Urothelium cell line (cell line): ENCODE data around the gene RAX2.
"Not testable (repeated sequence)": the region's sequence is repeated elsewhere in the genome, so short reads cannot be mapped to it uniquely, and the experiment has no call there.

Experiments
- DNase-seq: peaks from one replicate; pipeline ENCODE4 v3.0.0; 2011; ENCODE audit warnings: low spot score, mixed read lengths
- FAIRE-seq: peaks from 2 replicates; lab custom pipeline; 2011; peaks lifted over from hg19 to GRCh38; lab: Jason Lieb, UNC

RAX2 gene

DNA sequence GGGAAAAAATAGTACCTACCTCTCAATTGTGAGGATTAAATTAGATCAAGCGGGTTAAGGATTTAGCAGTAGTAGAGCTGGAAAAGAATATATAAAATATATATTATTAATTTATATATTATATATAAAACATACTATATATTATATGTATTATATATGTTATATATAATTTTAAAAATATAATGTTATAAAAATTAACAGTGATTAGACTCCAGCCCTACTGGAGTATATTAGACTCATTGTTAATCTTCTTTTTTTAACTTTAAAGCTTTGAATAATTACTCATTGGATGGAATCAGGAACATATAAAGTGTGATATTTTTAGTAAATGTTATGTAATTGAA, 9.9 kb downstream of the RAX2 start:
- DNase-seq, result no peak
- no peak for FAIRE-seq

DNA sequence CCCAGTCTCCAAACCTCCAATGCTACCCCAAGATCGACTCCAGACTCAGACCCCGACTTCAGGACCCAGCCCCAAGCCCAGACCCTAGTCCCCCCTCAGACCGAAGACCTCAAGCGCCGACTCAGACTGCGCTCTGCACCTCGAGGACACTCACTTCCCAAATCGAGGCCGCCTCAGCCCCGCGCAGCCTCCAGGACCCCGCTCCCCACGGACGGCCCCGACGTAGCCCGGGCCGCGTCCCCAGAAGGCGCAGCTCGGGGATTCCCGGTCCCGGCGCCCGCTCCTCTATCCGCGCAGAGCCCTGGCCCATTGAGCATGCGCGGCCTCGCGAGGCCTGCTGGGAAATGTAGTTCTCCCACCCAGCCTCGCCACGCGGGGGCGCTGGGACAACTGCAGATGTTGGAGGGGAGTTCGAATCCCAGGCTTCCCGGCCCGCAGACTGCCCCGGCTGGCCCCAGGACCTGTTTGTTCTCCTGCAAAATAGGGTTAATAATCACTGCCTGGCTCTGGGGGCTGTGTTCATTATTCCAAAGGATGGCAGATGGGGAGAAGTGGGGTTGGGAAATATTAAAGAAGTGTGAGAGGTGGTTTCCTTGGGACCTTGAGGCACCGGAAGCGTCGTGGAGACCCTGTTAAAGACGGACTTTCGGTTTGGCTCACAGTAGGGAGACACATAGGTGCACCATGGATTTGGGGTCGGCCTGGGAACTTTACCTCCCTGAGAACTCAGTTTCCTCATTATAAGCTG, 10.5 kb downstream of the RAX2 start, which contains the start of gene APBA3:
TSS of gene APBA3 (minus strand) at position 311 of the 748 bp plus-strand sequence. CDS start 1,428 bp downstream, outside the sequence.
- FAIRE-seq (no peak), DNase-seq (peak; percentile 88)

DNA sequence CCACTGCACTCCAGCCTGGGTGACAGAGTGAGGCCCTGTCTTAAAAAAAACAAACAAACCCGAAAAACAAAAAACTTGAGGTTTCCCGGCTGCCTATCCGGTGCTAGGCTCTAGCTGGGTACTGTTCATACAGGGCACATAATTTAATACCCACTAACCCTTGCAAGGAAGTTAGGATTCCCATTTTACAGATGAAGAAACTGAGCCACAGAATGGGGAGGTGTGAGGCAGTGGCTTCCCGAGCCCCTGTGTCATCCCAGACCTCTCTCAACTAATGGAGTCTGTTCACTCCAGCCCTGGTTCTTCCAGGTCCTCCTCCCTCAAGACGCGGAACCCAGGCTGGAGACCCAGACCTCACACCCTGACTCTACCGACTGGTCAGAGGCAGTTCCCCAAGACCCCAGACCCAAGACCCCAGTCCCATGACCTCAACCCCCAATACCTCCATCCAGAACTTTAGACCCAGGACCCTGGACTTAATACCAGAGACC, 11.1 kb downstream of the RAX2 start:
- FAIRE-seq, result no peak
- no peak for DNase-seq

DNA sequence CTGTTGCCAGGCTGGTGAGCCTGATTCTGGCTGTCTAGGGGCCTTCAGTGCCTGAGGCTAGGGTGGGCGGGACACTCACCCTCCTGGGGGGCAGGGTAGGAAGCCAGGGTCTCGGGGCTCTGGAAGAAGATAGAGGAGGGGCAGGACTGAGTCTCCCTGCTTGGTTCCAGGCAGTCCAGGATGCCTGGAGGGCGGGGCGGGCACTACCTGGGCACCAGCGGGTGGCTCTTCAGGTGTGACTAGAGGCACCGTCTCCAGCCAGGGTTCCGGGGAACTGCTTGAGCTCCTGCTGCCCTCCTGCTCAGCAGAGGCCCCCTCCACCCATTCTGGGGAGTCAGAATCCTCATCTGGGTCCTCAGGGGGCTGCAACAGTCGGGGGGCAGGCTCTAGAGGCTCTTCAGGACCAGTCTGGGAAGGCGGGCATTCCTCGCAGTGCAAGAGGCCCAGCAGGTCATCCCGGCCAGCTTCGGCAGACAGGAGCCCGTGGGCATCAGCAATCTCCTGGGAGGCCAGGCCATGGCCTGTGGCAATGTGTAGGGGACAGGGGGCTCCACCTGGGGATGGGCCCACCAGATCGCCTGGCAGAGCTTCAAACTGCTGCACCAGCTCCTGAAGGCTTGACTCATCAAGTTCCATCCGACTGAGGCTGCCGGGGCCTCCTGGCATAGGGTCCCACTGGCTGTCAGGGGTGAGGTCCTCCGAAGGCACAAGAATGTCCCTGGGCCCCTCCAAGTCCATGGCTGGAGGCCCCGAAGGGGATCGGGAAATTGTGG, 12.4 kb downstream of the RAX2 start:
- no peak for FAIRE-seq
- DNase-seq, result no peak

DNA sequence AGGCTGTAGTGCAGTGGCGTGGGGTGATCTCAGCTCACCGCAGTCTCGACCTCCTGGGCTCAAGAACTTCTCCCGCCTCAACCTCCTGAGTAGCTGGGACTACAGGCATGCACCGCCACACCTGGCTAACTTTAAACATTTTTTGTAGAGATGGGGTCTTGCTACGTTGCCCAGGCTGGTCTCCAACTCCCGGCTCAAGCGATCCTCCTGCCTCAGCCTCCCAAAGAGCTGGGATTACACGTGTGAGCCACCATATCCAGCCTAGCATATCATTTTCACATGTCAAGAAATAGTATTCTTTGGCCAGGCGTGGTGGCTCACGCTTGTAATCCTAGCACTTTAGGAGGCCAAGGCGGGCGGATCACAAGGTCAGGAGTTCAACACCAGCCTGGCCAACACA, 13.7 kb downstream of the RAX2 start:
- not testable (repeated sequence) for DNase-seq, FAIRE-seq

DNA sequence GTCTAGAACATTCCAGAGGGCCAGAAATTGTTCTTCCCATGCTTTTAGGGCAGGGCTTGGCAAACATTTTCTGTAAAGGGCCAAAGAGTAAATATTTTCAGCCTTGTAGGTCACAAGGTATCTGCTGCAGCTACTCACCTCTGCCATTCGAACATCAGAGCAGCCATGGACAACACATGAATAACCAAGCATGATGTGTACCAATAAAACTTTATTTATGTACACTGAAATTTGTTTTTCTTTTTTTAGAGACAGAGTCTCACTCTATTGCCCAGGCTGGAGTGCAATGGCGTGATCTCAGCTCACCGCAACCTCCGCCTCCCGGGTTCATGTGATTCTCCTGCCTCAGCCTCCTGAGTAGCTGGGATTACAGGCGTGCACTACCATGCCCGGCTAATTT, 14.3 kb downstream of the RAX2 start:
- DNase-seq, FAIRE-seq: not testable (repeated sequence)

DNA sequence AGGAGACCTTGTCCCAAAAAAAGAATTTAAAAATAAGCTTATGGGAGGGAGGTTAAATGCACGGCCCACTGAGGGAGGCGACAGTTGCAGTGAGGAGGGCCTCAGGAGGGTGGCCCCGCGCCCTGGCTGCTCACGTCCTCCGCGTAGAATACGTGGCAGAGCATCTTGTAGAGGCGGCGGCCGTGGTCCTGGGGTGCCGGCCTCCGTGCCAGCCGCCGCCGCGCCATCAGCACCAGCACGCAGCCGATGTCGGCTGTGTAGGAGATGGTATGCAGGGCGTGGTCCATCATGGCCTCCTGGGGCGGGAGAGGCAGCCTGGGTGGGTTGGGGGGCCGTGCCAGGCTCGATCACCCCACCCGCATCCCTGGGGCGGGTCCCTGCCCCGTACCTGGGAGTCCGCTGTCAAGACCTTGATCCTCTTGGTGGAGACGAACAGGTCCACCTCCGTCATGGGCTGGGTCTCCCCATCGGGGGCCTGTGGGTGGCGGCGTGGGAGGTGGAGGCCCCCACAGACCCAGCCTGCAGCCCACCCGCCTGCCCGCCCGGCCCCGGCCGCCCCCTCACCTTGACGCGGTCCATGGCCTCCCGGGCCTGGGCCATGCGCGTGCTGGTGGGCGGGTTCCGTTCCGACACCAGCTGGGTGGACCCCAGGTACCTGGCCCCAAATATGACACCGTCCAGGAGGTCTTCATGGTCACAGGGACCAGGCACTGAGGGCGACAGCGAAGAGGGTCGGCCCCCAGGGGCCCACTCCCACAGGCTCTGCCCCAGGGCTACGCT, 18.2 kb downstream of the RAX2 start:
- DNase-seq, result no peak
- no peak for FAIRE-seq

DNA sequence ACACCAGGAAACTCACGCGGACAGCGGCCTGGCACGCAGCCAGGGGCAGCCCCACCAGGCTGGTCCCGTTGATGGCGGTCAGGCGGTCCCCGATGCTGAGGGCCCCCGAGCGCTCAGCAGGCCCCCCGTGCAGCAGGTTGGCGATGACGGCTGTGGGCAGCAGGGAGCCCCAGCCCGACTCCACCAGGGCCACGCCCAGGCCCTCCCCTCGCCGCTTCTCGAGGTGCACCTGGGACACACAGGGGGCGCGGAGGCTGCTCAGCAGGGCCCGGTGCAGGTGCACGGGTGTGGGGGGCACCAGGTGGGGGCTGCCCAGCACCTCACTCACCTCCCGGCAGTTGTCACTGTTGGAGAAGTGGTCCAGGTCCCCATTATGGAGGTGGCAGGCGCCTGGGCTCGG, 19.5 kb downstream of the RAX2 start:
- no peak for DNase-seq
- no peak for FAIRE-seq

DNA sequence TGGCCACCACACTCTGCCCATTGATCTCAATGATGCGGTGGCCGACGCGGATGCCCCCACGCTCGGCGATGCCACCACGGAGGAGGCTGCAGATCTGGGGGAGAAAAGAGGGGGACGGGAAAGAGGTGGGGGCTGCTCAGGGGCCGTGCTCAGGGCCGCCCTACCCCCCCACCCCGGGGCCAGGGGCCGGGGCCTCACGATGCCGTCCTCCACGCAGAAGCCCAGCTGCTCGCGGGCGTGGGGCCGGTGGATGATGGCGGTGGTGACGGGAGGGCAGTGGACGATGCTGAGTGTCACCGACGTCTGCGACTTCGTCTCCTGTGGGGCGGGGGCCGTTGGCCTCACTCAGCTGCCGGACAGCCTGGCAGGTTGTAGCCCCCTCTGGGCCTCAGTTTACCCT, 20.8 kb downstream of the RAX2 start:
- FAIRE-seq (no peak), DNase-seq (no peak)

DNA sequence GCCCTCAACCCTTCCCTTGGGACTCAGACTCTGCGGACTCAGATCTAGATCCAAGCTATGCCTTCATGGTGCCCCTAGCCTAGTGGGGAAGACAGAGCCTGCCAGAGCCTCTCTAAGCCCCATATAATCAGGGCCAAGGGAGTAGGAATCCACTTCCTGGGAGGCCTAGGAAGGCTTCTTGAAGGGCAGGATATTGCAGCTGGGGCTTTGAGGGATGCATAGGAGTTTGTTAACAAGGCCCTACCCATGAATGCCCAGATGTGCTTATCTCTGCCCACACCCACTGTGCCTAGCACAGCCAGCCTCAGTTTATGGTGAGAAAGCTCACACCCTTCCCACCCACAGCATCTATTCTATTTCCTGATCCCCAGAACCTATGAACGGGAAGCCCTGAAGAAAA, 21.8 kb downstream of the RAX2 start:
- no peak for DNase-seq
- FAIRE-seq, result no peak

DNA sequence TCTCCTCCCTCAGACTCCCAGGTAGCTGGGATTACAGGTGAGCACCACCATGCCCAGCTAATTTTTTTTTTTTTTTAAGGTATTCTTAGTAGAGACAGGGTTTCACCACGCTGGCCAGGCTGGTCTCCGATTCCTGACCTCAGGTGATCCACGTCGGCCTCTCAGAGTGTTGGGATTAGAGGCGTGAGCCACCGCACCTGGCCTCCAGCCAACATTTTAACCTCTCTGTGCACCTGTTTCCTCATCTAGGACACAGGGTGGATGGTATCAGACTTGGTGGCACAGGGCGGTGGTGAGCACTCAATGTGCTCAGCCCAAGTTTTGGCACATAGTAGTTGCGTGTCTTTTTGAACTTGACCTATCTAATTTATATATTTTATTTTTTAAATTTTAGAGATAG, 23.1 kb downstream of the RAX2 start:
- DNase-seq, result no peak
- FAIRE-seq, result no peak

DNA sequence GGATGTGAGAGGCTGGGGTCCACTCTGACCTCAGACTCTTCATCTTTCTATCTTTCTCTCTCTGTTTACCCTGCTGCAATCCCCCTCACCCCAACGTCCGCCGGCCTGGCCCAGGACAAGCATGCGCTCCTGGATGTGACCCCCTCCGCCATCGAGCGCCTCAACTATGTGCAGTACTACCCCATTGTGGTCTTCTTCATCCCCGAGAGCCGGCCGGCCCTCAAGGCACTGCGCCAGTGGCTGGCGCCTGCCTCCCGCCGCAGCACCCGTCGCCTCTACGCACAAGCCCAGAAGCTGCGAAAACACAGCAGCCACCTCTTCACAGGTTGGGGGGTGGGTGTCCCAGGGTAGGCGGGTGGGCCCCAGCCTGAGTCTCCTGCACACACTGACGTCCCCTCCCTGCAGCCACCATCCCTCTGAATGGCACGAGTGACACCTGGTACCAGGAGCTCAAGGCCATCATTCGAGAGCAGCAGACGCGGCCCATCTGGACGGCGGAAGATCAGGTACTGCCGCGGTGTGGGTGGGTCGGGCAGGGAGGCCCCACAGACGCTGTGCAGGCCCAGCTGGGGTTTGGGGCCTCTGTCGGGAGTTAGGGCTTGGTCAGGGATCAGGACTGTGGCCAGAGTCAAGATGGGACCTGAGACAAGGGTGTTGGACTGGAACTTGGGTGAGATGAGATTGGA, 25.5 kb downstream of the RAX2 start:
- DNase-seq (no peak), FAIRE-seq (no peak)

DNA sequence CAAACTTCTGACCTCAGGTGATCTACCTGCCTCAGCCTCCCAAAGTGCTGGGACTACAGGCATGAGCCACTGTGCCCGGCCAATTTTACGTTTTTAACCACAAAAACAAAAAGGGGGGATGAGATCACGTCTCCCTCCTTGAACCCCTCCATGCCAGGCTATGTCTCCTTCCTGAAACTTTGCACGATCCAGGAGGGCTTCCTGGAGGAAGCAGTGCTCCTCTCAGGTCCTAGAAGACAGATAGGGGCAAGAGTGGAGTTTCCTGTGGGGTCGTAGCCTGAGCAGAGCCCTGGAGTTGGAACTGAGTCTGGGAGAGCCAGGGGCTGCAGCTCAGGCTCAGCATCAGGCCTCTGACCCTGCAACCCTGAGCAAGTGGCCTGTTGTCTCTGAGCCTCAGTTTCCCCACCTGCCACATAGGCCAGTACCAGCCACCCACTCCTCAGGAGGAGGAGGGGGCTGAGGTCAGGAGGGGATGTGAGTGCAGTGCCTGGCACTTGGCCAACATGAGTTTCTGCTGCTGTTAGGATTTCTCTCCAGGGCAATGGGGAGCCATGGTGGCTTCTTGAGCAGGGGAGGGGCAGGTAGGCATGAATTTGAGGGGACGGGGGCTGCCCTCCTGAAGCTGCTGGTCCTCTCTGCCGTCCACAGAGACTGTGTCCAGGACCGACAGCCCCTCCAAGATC, 26.5 kb downstream of the RAX2 start:
- DNase-seq, result no peak
- no peak for FAIRE-seq

DNA sequence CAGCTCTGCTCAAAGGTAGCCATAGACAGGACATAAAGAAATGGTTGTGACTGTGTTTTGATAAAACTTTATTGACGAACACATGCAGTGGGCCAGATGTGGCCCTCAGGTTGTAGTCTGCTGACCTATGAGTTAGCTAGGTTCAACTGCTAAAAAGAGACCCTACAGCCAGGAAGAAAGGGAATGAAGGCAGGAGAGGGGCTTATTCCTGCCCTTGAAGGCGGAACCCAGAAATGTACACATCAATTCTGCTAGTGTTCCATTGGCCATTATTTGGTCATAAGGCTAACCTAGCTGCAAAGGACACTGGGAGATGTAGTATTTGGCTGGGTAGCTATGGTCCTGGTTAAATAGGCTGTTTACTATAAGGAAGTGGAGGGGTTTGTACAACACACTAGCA, 28.5 kb downstream of the RAX2 start:
- no peak for FAIRE-seq
- no peak for DNase-seq

DNA sequence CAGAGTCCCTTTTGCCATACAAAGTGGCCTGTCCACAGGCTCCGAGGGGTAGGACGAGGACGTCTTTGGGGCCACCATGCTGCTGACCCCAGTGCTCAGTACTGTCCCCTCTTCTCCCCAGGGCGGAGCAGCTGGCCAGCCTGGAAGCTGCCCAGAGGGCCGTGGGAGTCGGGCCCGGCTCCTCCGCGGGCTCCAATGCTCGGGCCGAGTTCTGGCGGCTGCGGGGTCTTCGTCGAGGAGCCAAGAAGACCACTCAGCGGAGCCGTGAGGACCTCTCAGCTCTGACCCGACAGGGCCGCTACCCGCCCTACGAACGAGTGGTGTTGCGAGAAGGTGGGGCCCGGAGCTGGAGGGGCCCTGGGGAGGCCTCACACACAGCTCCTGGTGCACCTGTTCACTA, 31.6 kb downstream of the RAX2 start:
- FAIRE-seq, result no peak

DNA sequence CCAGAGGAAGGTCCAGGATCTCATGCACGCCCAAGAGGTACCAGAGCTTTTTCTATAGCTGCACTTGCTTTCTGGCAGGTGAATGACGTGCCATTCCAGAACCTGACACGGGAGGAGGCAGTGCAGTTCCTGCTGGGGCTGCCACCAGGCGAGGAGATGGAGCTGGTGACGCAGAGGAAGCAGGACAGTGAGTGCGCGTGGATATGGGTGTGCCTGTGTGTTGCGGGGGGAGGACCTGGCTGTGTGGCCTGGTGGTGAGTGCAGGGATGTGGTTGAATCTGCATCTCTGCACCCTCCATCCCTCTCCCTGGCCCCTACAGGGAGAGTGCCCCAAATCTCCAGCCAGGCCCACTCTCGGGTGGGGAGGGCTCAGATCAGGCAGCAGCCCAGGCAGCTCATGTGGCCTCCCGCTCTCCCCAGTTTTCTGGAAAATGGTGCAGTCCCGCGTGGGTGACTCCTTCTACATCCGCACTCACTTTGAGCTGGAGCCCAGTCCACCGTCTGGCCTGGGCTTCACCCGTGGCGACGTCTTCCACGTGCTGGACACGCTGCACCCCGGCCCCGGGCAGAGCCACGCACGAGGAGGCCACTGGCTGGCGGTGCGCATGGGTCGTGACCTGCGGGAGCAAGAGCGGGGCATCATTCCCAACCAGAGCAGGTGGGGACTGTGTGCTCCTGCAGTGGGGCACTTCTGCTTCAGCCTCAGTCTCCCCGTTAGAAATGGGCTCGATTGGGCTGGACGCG, 33.4 kb downstream of the RAX2 start:
- FAIRE-seq (no peak), DNase-seq (no peak)

More for the DNA sequence above, 31.6 kb downstream of the RAX2 start:
- no peak for DNase-seq

DNA sequence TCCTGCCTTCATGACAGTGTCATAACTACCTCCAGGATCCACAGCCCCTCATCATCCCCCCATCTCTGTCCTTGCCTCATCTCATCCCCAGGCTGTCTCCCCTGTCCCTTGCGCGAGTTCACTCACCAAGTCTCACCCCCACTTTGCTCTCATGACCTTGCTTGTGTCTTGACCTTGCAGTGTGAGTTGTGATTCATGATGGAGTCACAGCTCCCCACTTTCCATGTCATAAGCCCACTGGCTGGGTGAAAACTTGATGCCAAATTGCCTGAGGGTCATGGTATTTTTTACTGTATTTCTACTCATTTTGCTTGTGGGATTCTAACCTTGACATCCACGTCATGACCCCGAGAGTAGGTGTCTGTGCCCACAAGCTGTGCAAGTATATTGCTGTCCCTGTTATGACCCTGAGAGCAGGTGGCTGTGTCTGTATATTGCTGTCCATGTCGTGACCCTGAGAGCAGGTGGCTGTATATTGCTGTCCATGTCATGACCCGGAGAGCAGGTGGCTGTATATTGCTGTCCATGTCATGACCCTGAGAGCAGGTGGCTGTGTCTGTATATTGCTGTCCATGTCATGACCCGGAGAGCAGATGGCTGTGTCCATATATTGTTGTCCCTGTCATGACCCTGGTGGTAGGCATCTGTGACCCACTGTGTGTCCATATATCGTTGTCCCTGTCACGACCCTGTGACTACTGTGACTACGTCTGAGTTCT, 34.4 kb downstream of the RAX2 start:
- no peak for FAIRE-seq

DNA sequence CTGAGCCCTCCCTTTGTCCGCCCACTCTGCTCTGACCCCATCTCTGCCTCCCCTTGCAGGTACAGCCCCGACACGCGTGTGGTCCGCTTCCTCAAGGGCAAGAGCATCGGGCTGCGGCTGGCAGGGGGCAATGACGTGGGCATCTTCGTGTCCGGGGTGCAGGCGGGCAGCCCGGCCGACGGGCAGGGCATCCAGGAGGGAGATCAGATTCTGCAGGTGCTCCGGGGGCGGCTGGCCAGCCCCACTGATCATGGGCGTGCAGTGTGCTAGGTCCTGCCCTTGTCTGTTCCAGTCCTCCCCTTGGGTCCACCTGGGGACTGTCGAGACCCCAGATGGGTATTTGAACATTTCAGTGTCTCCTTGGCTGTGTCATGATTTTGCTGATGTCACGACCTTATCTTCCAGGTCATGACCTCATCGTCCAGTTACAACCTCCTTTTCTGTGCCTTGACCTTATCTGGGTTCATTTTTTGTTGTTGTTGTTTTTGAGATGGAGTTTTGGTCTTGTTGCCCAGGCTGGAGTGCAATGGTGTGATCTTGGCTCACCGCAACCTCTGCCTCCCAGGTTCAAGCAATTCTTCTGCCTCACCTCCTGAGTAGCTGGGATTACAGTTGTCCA, 35.8 kb downstream of the RAX2 start:
- FAIRE-seq, result no peak
- no peak for DNase-seq

More for the DNA sequence above, 34.4 kb downstream of the RAX2 start:
- DNase-seq, result no peak

DNA sequence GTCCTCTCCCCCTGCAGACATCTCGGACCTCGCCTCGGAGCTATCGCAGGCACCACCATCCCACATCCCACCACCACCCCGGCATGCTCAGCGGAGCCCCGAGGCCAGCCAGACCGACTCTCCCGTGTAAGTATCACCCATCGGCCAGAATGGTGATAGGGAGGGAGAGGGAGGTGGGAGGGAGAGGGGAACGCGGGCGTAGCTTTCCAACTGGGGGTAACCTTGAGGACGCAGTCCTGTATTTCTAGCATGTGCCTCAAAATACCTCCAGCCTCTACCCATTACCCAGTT, 37.8 kb downstream of the RAX2 start:
- DNase-seq (no peak), FAIRE-seq (no peak)
